Measurements from ENCODE around the gene PGAP2. TPM values are rescaled to one million over a fixed set of nuclear protein-coding genes. Genes with fewer than 3 reads are reported as not detected.

PGAP2 gene
- total and polyA plus RNA-seq, 2 of the 4 experiments (the other 2 are of a cell fraction) = 10.6 to 31.3 TPM

- ChIA-PET POLR2A (ENCODE audit: unreplicated experiment) (no interaction called here), CTCF (no interaction called here)
- peaks cover 22% of the 10 kb centered on the region for H3K4me1 ChIP-seq (ENCODE audit: control insufficient read depth, insufficient read depth, low read length)
- H2AK9ac ChIP-seq (replicated peaks; ENCODE audit: low read depth, low read length, poor library complexity) = peak overlapping the region; percentile 35
- DNase-seq = no peak
- H2BK5ac ChIP-seq (ENCODE audit: low read depth, low read length, poor library complexity, severe bottlenecking) = no peak overlapping the region
- no peak overlapping the region for H3K14ac ChIP-seq (replicated peaks; ENCODE audit: low read depth, low read length)
- H4K20me1 ChIP-seq (ENCODE audit: insufficient read depth, low read length) = peaks cover 72% of the 10 kb centered on the region
- WGBS, 2 experiments (ENCODE audit: extremely low coverage in 2 of 2, insufficient read length in 1 of 2) = no CpG with 5 or more reads among the region's 1 CpG
- H3K9ac ChIP-seq (ENCODE audit: low read depth, low read length) = no peak overlapping the region
- no peak overlapping the region for H4K8ac ChIP-seq (ENCODE audit: low read depth in 2 of 2, low read length in 2 of 2)
- H3K4ac ChIP-seq (ENCODE audit: low read depth, low read length) = no peak overlapping the region
- H3K79me1 ChIP-seq (ENCODE audit: low read depth in 1 of 2, low read length in 2 of 2) = peaks cover 48 to 73% of the 10 kb centered on the region in 2 experiments
- no peak overlapping the region for H2BK15ac ChIP-seq (ENCODE audit: low read depth, low read length)
- H4K5ac ChIP-seq (ENCODE audit: low read depth, low read length) = no peak overlapping the region
- H3K9me1 ChIP-seq (ENCODE audit: insufficient read depth, low read length) = peaks cover 45% of the 10 kb centered on the region
- dilution Hi-C loops (cut with HindIII; ENCODE audit: low sequenced_read_pairs, unreplicated experiment) (no loop called here), in situ Hi-C loops (cut with MboI; ENCODE audit: low sequenced_read_pairs) (no loop called here), intact Hi-C loops (cut with micrococcal nuclease) (no loop called here)
- H4K91ac ChIP-seq (ENCODE audit: insufficient read depth, low read depth, low read length) = no peak overlapping the region
- H3K56ac ChIP-seq (ENCODE audit: extremely low read depth, insufficient read depth, low read length) = no peak overlapping the region
- H3K18ac ChIP-seq (ENCODE audit: low read depth, low read length) = no peak overlapping the region
- no peak overlapping the region for H2AFZ ChIP-seq (replicated peaks; ENCODE audit: low read length, poor library complexity)
- no peak overlapping the region for H2BK120ac ChIP-seq (ENCODE audit: low read depth, low read length)
- H3K27ac ChIP-seq (ENCODE audit: insufficient read depth, low read length) = no peak overlapping the region
- no peak overlapping the region for H3K4me2 ChIP-seq (ENCODE audit: low read depth, low read length)
- TF ChIP-seq RFX5 (IDR thresholded peaks at IDR 0.05; ENCODE audit: low read depth, low read length) = no peak
- no peak for TF ChIP-seq MAZ (IDR thresholded peaks at IDR 0.05; ENCODE audit: borderline replicate concordance, low read depth, low read length)
- TF ChIP-seq, protein P1, sequence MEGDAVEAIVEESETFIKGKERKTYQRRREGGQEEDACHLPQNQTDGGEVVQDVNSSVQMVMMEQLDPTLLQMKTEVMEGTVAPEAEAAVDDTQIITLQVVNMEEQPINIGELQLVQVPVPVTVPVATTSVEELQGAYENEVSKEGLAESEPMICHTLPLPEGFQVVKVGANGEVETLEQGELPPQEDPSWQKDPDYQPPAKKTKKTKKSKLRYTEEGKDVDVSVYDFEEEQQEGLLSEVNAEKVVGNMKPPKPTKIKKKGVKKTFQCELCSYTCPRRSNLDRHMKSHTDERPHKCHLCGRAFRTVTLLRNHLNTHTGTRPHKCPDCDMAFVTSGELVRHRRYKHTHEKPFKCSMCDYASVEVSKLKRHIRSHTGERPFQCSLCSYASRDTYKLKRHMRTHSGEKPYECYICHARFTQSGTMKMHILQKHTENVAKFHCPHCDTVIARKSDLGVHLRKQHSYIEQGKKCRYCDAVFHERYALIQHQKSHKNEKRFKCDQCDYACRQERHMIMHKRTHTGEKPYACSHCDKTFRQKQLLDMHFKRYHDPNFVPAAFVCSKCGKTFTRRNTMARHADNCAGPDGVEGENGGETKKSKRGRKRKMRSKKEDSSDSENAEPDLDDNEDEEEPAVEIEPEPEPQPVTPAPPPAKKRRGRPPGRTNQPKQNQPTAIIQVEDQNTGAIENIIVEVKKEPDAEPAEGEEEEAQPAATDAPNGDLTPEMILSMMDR (conservative IDR thresholded peaks at IDR 0.05; ENCODE audit: low read depth, low read length) = no peak
- TF ChIP-seq CEBPB (IDR thresholded peaks at IDR 0.05; ENCODE audit: low read depth, low read length) = no peak
- TF ChIP-seq FOS (IDR thresholded peaks at IDR 0.05; ENCODE audit: low read depth, low read length) = no peak
- no peak for TF ChIP-seq RAD21 (IDR thresholded peaks at IDR 0.05; ENCODE audit: low read length)
- TF ChIP-seq BHLHE40 (IDR thresholded peaks at IDR 0.05; ENCODE audit: low read depth, low read length) = no peak
- no peak for TF ChIP-seq USF2 (IDR thresholded peaks at IDR 0.05; ENCODE audit: low read depth, low read length)
- no peak for TF ChIP-seq CHD1 (IDR thresholded peaks at IDR 0.05; ENCODE audit: low read depth, low read length)
- TF ChIP-seq NFE2L2 (IDR thresholded peaks at IDR 0.05; ENCODE audit: low read depth, low read length) = no peak
- no peak for TF ChIP-seq ELK1 (IDR thresholded peaks at IDR 0.05; ENCODE audit: borderline replicate concordance, low read depth, low read length)
- TF ChIP-seq MAFK (IDR thresholded peaks at IDR 0.05; ENCODE audit: low read depth, low read length) = no peak
- TF ChIP-seq SMC3 (IDR thresholded peaks at IDR 0.05; ENCODE audit: low read depth, low read length) = no peak
- TF ChIP-seq RCOR1 (IDR thresholded peaks at IDR 0.05; ENCODE audit: insufficient replicate concordance, low read length) = no peak
- no peak for TF ChIP-seq POLR2A (IDR thresholded peaks at IDR 0.05; ENCODE audit: low read depth, low read length)
- TF ChIP-seq MXI1 (IDR thresholded peaks at IDR 0.05; ENCODE audit: borderline replicate concordance, low read depth, low read length) = no peak
- H3K23ac ChIP-seq (ENCODE audit: low read depth, low read length) = no peak overlapping the region
- no TSS peak for BruUV-seq (replicated peaks)
- no peak overlapping the region for H3K4me3 ChIP-seq (ENCODE audit: insufficient read depth, low read depth, low read length)
- H3K9me3 ChIP-seq (ENCODE audit: control insufficient read depth, insufficient read depth, low read length) = no peaks in the 10 kb centered on the region
- no peak overlapping the region for H2AK5ac ChIP-seq (ENCODE audit: low read depth, low read length)
- ATAC-seq (ENCODE audit: low read depth) = no peak
- H3K27me3 ChIP-seq (ENCODE audit: control insufficient read depth, insufficient read depth, low read length) = no peaks in the 10 kb centered on the region
- no peak overlapping the region for H2BK20ac ChIP-seq (ENCODE audit: low read depth, low read length)
- H3K36me3 ChIP-seq (ENCODE audit: control insufficient read depth, insufficient read depth, low read length) = 0 out of 2 replicates have a peak, but pooled peaks cover 2% of the 10 kb centered on the region
These were observed 29.4 kb downstream of the PGAP2 start for GRCh38 chr11:3837793-3838192.
